ENCODE results near the gene EHMT2.
A peak's percentile ranks its signal among the peaks of the same experiment; 100 is the strongest.

GRCh38 chr6:31922942-31923341 is 25.4 kb upstream of the EHMT2 start:
- TF ChIP-seq EZH2phosphoT487 (IDR thresholded peaks at IDR 0.05; ENCODE audit: low read depth) (no peak), CTCF (IDR thresholded peaks at IDR 0.05; ENCODE audit: low read depth, low read length) (peak; percentile 52)

All from OCI-LY3 (cell line).